ENCODE data around the gene EHF.

DNA sequence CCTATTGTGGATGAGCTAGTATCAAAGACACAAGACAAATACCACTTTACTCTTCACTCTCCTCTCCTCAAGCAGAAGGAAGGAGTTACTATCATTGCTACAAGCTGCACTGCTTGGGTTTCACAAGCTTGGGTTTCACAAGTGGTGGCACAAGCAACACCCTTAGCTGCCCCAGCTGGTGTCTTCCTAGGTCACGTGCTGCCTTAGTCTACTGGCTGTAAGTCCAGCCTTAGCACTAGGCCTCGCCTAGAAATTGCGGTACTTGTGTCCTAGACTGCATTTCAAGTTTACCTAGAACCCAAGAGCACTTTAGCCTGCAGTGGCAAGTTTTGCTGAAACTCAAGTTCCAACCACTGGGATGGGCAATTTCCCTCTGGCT, 86.6 kb downstream of the EHF start:
- TF ChIP-seq, protein P1, sequence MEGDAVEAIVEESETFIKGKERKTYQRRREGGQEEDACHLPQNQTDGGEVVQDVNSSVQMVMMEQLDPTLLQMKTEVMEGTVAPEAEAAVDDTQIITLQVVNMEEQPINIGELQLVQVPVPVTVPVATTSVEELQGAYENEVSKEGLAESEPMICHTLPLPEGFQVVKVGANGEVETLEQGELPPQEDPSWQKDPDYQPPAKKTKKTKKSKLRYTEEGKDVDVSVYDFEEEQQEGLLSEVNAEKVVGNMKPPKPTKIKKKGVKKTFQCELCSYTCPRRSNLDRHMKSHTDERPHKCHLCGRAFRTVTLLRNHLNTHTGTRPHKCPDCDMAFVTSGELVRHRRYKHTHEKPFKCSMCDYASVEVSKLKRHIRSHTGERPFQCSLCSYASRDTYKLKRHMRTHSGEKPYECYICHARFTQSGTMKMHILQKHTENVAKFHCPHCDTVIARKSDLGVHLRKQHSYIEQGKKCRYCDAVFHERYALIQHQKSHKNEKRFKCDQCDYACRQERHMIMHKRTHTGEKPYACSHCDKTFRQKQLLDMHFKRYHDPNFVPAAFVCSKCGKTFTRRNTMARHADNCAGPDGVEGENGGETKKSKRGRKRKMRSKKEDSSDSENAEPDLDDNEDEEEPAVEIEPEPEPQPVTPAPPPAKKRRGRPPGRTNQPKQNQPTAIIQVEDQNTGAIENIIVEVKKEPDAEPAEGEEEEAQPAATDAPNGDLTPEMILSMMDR (IDR thresholded peaks at IDR 0.05), result no peak
- TF ChIP-seq POLR2A (IDR thresholded peaks at IDR 0.05), result no peak

All from thyroid gland (tissue), 4 donors.